Activated B cell treated with CpG ODN at 0.5 μM for 24 hours (primary cell): ENCODE results near the gene MYH6. TPM values are rescaled to one million over a fixed set of nuclear protein-coding genes. Genes with fewer than 3 reads are reported as not detected.

ENCODE experiments used
- ATAC-seq: fragments of 200-7000 bp; cut with Tn5 transposase; one replicate; pipeline ENCODE4 v1.10.0; 2021; ENCODE audit warnings: low read depth, mild to moderate bottlenecking, moderate library complexity
- CTCF ChIA-PET: fragments of 350-600 bp; sonication (Branson Sonifier 250); formaldehyde crosslinking; loops from one replicate; lab custom pipeline; 2021; ENCODE audit warnings: antibody characterized with exemption; lab: Charles Lee
- POLR2A ChIA-PET: fragments of 350-600 bp; sonication (Branson Sonifier 250); formaldehyde crosslinking; loops from one replicate; lab custom pipeline; 2021; ENCODE audit warnings: antibody characterized with exemption; lab: Charles Lee
- DNase-seq: peaks from one replicate; pipeline ENCODE4 v3.0.0; 2022
- H3K27ac Mint-ChIP-seq: one replicate; pipeline ENCODE4 v1.8.0; 2020; ENCODE audit warnings: mixed read lengths
- H3K27me3 Mint-ChIP-seq: one replicate; pipeline ENCODE4 v1.8.0; 2021; ENCODE audit warnings: mixed read lengths
- H3K36me3 Mint-ChIP-seq: one replicate; pipeline ENCODE4 v1.8.0; 2021; ENCODE audit warnings: low read depth, mixed read lengths
- H3K4me1 Mint-ChIP-seq: one replicate; pipeline ENCODE4 v1.8.0; 2021; ENCODE audit warnings: mixed read lengths
- H3K4me3 Mint-ChIP-seq: one replicate; pipeline ENCODE4 v1.8.0; 2020; ENCODE audit warnings: mild to moderate bottlenecking, mixed read lengths
- H3K9me3 Mint-ChIP-seq: one replicate; pipeline ENCODE4 v1.8.0; 2020; ENCODE audit warnings: mixed read lengths
- intact Hi-C: fragments of 100-400 bp; cut with micrococcal nuclease; formaldehyde crosslinking; loops from one replicate; pipeline ENCODE4 v1.15.1; 2024
- total RNA-seq: library from RNA; stranded (reverse); gene quantifications from 2 replicates; pipeline ENCODE4 v1.2.3, GENCODE V29; 2022
- TF ChIP-seq, protein P1 (sequence below): fragments of 200-600 bp; IDR thresholded peaks from one replicate; pipeline ENCODE4 v1.8.0; 2022; ENCODE audit warnings: antibody characterized with exemption, mild to moderate bottlenecking

The MYH6 gene
- total RNA-seq, 1 donor from 2014 or later = not detected

GRCh38 chr14:23411563-23412525 is 3.8 kb upstream of the MYH6 start:
- Mint-ChIP-seq H3K9me3 (no peaks in the 10 kb centered on the region), H3K4me1 (peaks cover 1% of the 10 kb centered on the region), H3K27ac (no peak overlapping the region), H3K4me3 (no peak overlapping the region), H3K36me3 (no peaks in the 10 kb centered on the region), H3K27me3 (peaks cover 35% of the 10 kb centered on the region)
- no peak for ATAC-seq
- TF ChIP-seq, protein P1, sequence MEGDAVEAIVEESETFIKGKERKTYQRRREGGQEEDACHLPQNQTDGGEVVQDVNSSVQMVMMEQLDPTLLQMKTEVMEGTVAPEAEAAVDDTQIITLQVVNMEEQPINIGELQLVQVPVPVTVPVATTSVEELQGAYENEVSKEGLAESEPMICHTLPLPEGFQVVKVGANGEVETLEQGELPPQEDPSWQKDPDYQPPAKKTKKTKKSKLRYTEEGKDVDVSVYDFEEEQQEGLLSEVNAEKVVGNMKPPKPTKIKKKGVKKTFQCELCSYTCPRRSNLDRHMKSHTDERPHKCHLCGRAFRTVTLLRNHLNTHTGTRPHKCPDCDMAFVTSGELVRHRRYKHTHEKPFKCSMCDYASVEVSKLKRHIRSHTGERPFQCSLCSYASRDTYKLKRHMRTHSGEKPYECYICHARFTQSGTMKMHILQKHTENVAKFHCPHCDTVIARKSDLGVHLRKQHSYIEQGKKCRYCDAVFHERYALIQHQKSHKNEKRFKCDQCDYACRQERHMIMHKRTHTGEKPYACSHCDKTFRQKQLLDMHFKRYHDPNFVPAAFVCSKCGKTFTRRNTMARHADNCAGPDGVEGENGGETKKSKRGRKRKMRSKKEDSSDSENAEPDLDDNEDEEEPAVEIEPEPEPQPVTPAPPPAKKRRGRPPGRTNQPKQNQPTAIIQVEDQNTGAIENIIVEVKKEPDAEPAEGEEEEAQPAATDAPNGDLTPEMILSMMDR = no peak
- POLR2A ChIA-PET = no interaction called here
- intact Hi-C loops = no loop called here
- DNase-seq = no peak
- CTCF ChIA-PET = no interaction called here

- H3K9me3 Mint-ChIP-seq = no peaks in the 10 kb centered on the region
- no peak overlapping the region for H3K27ac Mint-ChIP-seq
- H3K4me1 Mint-ChIP-seq = peaks cover 14% of the 10 kb centered on the region
- ATAC-seq = no peak
- TF ChIP-seq, protein P1 = no peak
- POLR2A ChIA-PET = interaction anchor here (0.6 kb wide), 1 partner anchor 831 kb away, joined by 3 read pairs; no protein-coding TSS in a partner anchor
- peaks cover 39% of the 10 kb centered on the region for H3K27me3 Mint-ChIP-seq
- no peaks in the 10 kb centered on the region for H3K36me3 Mint-ChIP-seq
- no peak overlapping the region for H3K4me3 Mint-ChIP-seq
- no peak for DNase-seq
- intact Hi-C loops = no loop called here
- CTCF ChIA-PET = no interaction called here
Observed at GRCh38 chr14:23409966-23410635, 2.0 kb upstream of the MYH6 start.

- H3K4me1 Mint-ChIP-seq = peaks cover 14% of the 10 kb centered on the region
- H3K27me3 Mint-ChIP-seq = peaks cover 44% of the 10 kb centered on the region
- DNase-seq (no peak), ATAC-seq (no peak)
- H3K27ac Mint-ChIP-seq = no peak overlapping the region
- TF ChIP-seq, protein P1 = no peak
- H3K36me3 Mint-ChIP-seq = no peaks in the 10 kb centered on the region
- ChIA-PET CTCF (no interaction called here), POLR2A (interaction anchor here (0.6 kb wide), 1 partner anchor 832 kb away, joined by 3 read pairs; no protein-coding TSS in a partner anchor)
- no peak overlapping the region for H3K4me3 Mint-ChIP-seq
- no peaks in the 10 kb centered on the region for H3K9me3 Mint-ChIP-seq
- intact Hi-C loops = no loop called here
Observed at GRCh38 chr14:23409475-23409874, 1.4 kb upstream of the MYH6 start.

DNA sequence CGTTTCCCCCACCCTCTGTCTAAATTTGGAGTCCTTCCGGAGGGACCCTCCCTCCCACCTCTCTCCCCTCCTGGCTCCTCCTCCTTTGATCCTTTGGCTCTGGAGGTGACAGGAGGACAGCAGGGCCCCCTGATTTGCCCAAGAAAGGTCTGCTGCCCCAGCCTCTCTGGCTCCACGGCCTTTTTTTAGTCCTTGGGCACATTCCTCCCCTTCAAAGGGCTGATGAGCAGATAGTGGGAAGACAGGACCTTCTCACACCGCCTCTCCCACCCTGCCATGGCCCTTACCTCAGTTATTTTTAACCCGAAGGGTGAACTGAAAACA is 196 bp upstream of the MYH6 start:
- DNase-seq = no peak
- no peaks in the 10 kb centered on the region for H3K9me3 Mint-ChIP-seq
- H3K4me3 Mint-ChIP-seq = no peak overlapping the region
- no peak for ATAC-seq
- peaks cover 52% of the 10 kb centered on the region for H3K27me3 Mint-ChIP-seq
- peaks cover 16% of the 10 kb centered on the region for H3K4me1 Mint-ChIP-seq
- intact Hi-C loops = no loop called here
- ChIA-PET POLR2A (no interaction called here), CTCF (no interaction called here)
- TF ChIP-seq, protein P1 = no peak
- no peak overlapping the region for H3K27ac Mint-ChIP-seq
- no peaks in the 10 kb centered on the region for H3K36me3 Mint-ChIP-seq

- ChIA-PET POLR2A (no interaction called here), CTCF (no interaction called here)
- DNase-seq (no peak), ATAC-seq (no peak)
- intact Hi-C loops = no loop called here
- TF ChIP-seq, protein P1 = no peak
- no peak overlapping the region for H3K4me3 Mint-ChIP-seq
- H3K4me1 Mint-ChIP-seq = peaks cover 16% of the 10 kb centered on the region
- H3K27ac Mint-ChIP-seq = no peak overlapping the region
- H3K27me3 Mint-ChIP-seq = peaks cover 55% of the 10 kb centered on the region
- no peaks in the 10 kb centered on the region for H3K36me3 Mint-ChIP-seq
- H3K9me3 Mint-ChIP-seq = no peaks in the 10 kb centered on the region
Observed at GRCh38 chr14:23406725-23407355, 1.2 kb downstream of the MYH6 start.
